Stimulated activated CD4-positive, alpha-beta T cell treated with anti-CD3 and anti-CD28 coated beads, Interleukin-12 subunit alpha, Interleukin-12 subunit beta, amount 100 ng/mL, for 4 hours (primary cell): ENCODE results near the gene SMIM22.

Experiments used
- DNase-seq: peaks from one replicate; pipeline ENCODE4 v3.0.0-alpha.2; 2020

SMIM22 gene

DNA sequence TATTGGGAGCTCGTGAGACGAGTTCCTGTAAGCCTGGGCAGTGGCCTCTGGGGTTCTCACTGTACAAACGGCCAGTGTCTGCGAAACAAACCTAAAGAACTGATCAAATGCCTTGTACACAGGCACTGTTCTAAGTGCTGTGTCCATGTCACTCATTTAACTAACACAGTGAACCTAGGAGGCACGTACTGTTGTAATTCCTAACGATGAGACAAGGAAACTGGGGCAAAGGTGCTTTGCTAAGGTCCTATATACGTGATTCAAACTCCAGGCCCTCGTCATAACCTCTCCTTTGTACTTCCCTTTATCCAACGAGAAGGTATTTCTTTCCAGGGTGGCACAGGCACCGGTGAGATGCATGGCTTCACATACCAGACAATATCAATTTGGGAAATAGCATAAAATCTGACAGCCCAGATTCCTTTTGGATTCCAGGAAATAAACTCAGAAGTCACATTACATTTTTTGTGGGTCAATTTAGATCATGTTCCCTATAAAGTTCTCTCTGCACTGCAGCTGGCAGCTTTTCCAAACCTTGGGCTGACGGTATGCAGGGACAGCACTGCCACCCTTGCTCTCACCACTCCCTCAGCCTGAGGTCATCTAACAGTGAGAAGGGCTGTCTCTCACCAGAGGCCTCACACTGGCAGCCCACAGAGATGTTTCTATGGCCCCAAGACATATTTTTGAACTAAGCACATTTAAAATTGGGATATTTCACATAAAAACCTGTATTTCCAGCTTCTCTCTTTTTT, 33.6 kb downstream of the SMIM22 start:
- no peak for DNase-seq

DNA sequence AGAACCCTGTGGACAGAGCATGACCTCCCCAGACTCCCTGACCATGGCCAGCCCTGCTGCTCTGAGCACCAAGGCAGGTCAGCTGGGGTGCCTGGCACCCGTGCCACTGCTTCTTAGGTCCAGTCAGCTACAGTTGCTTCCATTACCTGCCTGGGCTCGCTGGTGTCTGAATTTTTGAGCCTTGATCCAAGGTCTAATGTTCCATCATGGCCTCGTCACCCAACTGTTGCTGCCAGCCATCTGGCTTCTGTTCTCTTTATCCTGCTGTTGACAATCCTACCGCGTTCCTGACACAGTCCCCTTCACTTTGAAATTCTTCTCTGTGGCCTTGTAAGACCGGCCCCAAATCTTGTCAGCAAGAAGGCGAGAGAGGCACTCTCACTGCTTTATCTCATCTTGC, 35.2 kb downstream of the SMIM22 start:
- no peak for DNase-seq

DNA sequence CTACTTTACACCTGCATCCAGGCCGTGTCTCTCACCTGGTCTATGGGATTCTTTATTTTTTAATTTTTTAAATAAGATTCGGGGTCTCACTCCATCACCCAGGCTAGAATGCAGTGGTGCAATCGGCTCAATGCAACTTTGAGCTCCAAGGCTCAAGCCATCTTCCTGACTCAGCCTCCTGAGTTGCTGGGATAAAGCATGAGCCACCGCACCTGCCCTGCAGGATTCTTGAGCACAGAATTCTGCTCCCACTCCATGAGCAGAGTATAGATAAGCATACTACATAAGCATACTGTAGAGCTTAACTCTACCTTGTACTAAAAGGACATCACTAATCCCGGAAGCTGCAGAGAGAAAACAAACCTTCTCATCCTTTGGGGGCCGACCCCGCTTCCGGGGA, 36.4 kb downstream of the SMIM22 start:
- DNase-seq: no peak

DNA sequence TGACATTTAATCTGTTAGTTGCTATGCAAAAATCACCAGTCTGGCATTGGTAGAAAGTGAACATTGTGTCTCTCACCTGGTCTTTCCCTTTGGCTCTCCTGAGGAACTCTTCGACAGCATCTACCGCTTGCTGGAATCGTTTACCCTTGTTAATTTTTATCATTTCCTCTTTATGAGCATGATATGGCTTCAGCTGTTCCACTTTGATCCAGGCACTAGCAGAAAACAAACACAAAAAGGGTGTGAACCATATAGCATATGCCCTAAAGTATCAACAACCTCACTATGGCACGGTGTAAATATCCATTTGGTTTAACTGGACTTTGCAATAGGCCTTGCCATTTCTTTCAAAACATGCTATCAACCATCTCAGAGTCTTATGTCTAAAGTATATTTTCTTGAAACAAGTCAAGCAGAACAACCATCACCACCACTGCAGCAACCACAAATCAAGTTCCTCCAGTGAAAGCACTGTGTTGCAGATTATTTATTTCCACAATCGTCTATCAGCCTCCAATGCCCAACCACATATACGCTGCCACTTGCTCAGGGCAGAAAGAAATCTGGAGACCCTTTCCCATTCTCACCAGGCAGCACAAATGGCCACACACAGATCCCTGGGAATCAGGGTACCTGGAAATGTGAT, 37.7 kb downstream of the SMIM22 start:
- no peak for DNase-seq

DNA sequence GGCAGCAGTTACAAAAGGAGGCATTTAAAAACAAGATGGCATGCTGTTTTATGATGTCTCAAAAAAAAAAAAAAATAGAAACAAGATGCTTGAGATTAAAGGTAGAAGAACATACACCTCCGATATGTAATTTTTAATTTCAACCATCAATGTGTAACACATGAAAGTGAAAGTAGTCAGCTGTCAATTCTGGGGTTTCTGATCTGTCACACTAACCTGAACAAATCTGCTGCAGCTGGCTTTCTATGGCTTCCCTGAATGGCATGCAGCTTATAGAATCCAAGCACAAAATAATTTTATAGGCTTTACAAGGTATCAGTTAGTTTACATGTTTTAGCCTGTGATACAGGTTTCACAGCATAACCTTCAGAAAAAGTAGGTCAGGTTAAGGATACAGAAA, 38.4 kb downstream of the SMIM22 start:
- DNase-seq: no peak

DNA sequence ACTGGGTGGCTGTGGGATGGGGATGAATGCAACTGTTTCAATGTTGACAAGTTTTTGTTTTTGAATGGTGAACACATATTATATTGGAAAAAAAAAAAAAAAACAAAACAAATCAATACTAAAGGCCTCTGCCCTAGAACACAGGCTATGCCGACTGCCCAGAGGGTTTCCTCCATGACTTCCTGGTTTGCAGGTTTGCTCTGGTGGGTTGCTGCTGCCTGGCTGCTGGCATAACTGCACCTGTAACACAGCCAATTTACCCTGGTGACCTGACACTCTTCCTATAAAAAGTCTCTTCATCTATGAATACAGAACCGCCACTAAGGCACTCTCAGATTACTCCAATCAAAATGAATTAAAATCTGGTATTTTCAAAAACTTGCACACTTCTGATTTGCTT, 41.6 kb downstream of the SMIM22 start:
- DNase-seq: no peak

DNA sequence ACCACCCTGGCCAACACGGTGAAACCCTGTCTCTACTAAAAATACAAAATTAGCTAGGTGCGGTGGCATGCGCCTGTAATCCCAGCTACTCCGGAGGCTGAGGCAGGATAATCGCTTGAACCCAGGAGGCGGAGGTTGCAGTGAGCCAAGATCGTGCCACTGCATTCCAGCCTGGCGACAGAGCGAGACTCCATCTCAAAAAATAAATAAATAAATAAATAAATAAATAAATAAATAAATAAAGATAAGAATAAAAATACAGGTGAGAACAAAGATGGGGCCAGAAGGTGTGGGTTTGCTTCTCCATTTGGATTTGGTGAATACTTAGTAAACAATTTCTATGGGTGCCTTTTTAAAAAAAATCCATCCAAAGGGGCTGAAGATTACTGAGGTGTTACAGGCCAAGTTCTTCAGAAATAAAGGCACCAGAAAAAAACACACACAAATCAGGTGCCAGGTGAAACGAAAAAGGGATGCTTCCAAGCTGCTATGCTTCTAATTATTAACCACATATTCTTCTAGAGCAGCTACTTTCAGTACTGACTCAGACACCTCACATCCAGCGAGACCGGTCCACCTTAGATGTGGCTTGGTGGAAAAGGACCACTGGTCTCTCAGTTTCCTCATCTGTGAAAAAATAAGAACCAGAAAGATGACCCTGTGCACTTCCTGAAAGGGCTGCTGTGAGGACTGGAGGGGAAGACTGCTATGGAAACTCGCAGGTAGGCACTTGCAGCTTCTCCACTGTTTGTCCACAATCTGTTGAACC, 42.7 kb downstream of the SMIM22 start:
- no peak for DNase-seq

DNA sequence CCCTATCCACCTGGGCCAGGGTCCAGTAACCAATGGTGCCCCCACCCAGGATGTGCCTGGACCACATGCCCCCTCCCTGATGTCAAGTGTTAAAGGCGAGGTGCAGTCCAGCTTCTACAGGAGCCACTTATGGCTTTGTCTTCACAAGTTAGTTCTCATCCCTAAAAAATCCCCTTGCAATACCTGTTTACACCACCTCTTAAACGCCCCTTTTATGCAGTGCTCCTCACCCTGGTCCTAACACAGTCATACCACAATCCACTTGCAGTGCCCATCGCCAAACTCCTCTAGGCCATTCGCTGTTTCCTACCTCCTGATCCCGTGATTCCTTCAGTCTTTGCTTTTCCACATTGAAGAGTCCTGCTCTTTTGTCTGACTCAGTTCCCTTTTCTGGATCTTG, 44.8 kb downstream of the SMIM22 start:
- no peak for DNase-seq

DNA sequence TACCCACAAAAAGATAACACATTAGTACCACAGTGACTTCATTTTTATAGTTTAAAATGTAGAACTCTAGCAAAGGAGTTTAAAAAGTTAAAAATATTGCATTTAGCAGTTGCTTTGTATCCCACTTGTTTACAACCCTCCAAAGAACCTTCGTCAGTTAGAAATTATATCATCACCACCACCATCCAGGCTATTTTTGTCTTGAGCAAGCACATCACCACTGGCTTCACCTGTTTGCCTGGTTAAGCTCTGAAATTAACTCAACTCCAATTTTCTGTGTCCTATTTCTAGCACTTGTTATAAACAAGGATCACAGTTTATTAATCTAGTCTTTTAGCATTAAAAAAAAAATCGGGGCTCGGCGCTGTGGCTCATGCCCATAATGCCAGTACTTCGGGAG, 45.8 kb downstream of the SMIM22 start:
- DNase-seq: no peak
